K562 (cell line): ENCODE results near the gene KMT2C. TPM values are rescaled to one million over a fixed set of nuclear protein-coding genes. Genes with fewer than 3 reads are reported as not detected.

ENCODE experiments used
- MGA ChIP-seq: fragments of 450-650 bp; IDR thresholded peaks from 2 replicates; pipeline ENCODE4 v1.6.1; 2016; ENCODE audit warnings: mild to moderate bottlenecking, moderate library complexity
- PCBP1 ChIP-seq: fragments of 200-400 bp; formaldehyde crosslinking; IDR thresholded peaks from 2 replicates; pipeline ENCODE4 v1.6.1; 2018; ENCODE audit warnings: mild to moderate bottlenecking, low read depth, low read length; ENCODE audit not compliant: poor library complexity, severe bottlenecking
- ZNF318 ChIP-seq, 2 experiments: fragments of 450-650 bp; IDR thresholded peaks; 2 replicates each; pipeline ENCODE4 v1.6.1; 2016; ENCODE audit warnings: mild to moderate bottlenecking in 2 of 2, borderline replicate concordance in 1 of 2, low read depth in 1 of 2, moderate library complexity in 1 of 2
- polyA plus RNA-seq, 8 experiments: library from polyadenylated mRNA; depleted of rRNA in 4 of 8; stranded (reverse) in 5 of 8; unstranded in 3 of 8; fragments of >200 nt; fragmentation: Nextera tagmentation in 2 of 8; fragmentation: Illumina TruSeq in 1 of 8; extraction: Ambion mirVana in 2 of 8; extraction: Trizol in 1 of 8; gene quantifications; 2 replicates each; pipeline versions ENCODE4 v1.2.1 to v1.2.3, GENCODE V29; 2011 to 2014; ENCODE audit warnings: inconsistent platforms in 1 of 8, missing spikeins in 1 of 8
- total RNA-seq, 7 experiments: library from RNA; depleted of rRNA in 6 of 7; stranded (reverse); fragments of >200 nt in 6 of 7; fragmentation: Illumina TruSeq in 2 of 7; extraction: Trizol in 2 of 7; gene quantifications; 2 replicates each; pipeline versions ENCODE4 v1.2.1 to v1.2.3, GENCODE V29; 2011 to 2021; ENCODE audit warnings: low replicate concordance in 1 of 7

KMT2C gene
- total and polyA plus RNA-seq, 9 of the 15 experiments (the other 6 are each of a cell fraction or from before 2014, with no cell fraction given): 4.9 to 67.8 (median 27.1) TPM

GRCh38 chr7:152341039-152341913 is 94.5 kb downstream of the KMT2C start (continued):
- TF ChIP-seq MGA: 0 out of 2 replicates have a peak, but pooled peaks have one; percentile 14
- 0 out of 4 replicates have a peak, but pooled peaks of 1 of the 2 experiments have one; percentile 63 for TF ChIP-seq ZNF318 (IDR thresholded peaks at IDR 0.05; ENCODE audit: borderline replicate concordance in 1 of 2, low read depth in 1 of 2)
- TF ChIP-seq PCBP1: no peak
